AG08396 (cell line): ENCODE data around the gene ARAP1.

ENCODE experiments used
- DNase-seq: peaks from one replicate; pipeline ENCODE4 v3.0.0; 2012; ENCODE audit warnings: low spot score, mixed read lengths

The ARAP1 gene

GRCh38 chr11:72668629-72669347 is 83.4 kb downstream of the ARAP1 start:
- no peak for DNase-seq

DNA sequence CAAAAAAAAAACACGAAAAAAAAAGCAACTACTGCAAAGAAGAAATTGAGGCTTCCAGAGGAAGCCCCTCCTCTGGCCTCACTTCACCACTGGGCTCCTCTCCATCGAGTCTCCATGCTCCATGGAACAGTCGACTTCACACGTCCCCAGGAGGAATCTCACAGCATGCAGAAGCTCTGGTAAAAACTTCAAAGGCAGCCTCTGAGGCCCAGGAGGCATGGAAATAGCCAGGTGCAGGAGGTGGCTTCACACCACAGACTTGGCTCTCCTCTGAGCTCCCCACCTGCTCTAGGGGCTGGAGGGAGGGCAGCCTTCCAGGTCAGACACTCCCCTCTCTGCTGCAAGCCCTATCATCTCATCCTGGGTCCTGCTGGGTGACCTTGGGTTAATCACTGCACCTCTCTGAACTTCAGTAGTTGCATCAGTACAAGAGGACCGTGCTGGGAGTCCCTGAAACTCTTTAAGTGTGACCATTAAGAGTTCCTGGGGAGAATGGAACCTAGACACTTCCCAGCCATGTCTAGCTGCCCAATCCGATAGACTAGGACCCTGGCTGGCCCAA is 86.2 kb downstream of the ARAP1 start:
- no peak for DNase-seq

GRCh38 chr11:72662036-72662435 is 90.2 kb downstream of the ARAP1 start:
- no peak for DNase-seq

GRCh38 chr11:72661486-72661885 is 90.7 kb downstream of the ARAP1 start:
- no peak for DNase-seq

- DNase-seq, result no peak
These were observed 93.1 kb downstream of the ARAP1 start for GRCh38 chr11:72658989-72659640.

- DNase-seq, result no peak
These were observed 94.7 kb downstream of the ARAP1 start for GRCh38 chr11:72657411-72658100.

- no peak for DNase-seq
These were observed 96.2 kb downstream of the ARAP1 start for GRCh38 chr11:72655896-72656464.

DNA sequence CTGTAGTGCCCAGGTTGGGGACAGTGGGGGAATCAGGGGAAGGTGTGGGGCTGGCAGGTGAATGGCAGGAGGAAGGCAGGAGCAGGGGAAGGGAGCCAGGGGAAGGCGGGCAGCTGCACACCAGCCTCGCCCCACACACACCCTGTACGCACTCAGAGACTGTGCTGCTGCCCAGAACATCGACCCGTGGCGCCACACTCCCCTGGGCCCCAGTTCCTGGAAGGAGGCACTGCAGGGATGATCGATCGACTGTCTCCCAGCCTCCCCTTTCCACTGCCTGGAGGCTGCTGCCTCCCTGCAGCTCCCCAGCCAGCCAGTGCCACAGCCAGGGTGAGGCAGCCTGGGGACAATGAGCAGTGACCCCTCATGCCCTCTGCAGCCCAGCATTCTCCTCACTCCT is 97.2 kb downstream of the ARAP1 start:
- DNase-seq, result no peak

DNA sequence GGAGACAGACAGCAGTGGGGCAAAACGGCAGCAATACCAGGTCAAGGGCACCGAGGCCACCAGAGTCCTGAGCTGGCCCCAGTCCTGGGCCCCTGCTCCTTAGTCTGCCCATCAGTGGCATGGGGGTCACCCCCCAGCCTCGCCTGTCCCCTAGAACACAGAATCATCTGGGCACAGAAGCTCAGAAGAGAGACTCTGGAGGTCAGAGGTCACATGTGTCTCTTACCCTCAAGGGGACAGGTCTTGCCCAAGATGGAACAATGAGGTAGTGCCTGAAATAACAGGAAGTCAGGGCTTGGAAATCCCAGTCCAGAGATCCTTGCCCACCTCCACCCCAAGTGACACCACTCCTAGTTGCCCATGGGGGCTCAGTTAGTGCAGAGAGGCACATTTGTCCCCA is 98.6 kb downstream of the ARAP1 start:
- DNase-seq, result no peak

DNA sequence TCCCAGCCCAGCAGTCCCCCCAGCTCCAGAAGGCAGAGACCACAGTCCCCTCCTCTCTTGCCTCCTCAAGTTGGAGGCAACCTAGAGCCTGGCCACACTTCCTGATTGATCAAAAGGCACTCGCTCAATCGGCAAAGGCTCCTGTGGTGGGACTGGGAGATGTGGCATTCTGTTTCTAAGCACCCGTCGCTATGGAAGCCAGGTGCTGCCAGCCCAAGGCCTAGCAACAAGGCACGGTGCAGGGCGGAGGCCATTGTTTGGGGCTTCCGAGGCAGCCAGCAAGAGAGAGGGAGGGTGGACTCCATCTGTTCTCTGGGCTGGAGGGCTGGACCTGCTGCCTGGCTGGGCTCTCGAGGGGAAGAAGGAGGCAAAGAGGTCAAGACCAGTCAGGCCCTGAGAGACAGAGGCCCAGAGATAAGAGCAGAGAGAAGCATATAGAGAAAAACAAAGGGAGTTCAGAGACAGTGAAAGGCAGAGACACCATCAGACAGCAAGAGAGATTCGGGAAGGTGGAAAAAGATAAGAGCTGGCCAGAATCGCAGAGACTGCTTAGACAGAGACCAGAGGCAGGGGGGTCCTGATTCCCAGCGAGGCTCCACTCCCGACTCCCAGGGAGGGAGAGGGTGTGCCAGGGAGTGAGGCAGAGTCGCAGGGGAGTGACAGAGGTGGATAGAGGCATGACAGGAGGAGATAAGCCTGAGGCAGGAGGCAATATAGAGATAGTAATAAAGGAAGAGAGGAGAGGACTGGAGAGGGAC is 99.2 kb downstream of the ARAP1 start:
- no peak for DNase-seq

- DNase-seq, result no peak
These were observed 100.1 kb downstream of the ARAP1 start for GRCh38 chr11:72652133-72652532.

- no peak for DNase-seq
These were observed 102.8 kb downstream of the ARAP1 start for GRCh38 chr11:72649215-72649976.

GRCh38 chr11:72648384-72649136 is 103.6 kb downstream of the ARAP1 start:
- no peak for DNase-seq

DNA sequence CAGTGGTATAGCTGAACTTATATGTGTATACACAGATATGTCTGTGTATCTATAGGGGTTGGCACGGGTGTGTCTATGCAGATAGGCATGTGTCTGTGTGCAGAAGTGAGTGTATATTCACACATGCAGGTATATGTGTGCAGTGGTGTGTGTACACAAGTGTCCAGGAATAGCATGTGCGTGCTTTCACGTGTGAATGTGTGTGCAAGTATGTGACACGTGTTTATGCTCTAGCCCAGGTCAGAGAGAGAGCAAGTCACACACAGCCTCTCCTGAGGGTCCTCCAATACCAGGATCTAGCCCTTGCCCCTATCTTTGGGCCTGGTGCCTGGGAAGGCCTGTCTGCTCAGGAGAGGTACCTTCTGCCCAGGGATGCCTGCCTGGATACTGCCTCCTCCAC is 104.3 kb downstream of the ARAP1 start:
- DNase-seq, result no peak

DNA sequence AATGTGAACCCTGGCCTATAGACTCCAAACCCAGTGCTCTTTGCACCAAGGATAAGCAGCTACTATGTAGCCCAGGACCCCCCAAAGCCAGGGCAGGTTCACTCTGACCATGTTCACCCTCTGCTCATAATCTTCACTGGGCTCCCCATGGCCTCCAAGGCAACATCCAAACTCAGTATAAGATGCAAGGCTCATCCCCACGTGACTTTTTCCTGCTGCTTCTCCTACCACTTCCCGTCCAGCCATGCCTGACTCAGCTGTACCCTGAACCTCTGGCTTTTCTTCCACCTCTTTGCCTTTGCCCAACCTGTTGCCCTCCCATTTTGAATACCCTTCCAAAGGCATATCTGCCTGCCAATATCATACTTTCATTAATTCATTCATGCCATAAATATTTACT is 105.7 kb downstream of the ARAP1 start:
- DNase-seq, result no peak

- DNase-seq, result no peak
These were observed 106.2 kb downstream of the ARAP1 start for GRCh38 chr11:72646024-72646423.

GRCh38 chr11:72643547-72643946 is 108.7 kb downstream of the ARAP1 start:
- DNase-seq, result peak; percentile 51

- peak; percentile 91 for DNase-seq
These were observed 109.2 kb downstream of the ARAP1 start for GRCh38 chr11:72642884-72643522.

- DNase-seq, result peak; percentile 79
These were observed 109.9 kb downstream of the ARAP1 start for GRCh38 chr11:72642043-72642883.
